ENCODE results near the gene PDE4B.

Gene PDE4B

DNA sequence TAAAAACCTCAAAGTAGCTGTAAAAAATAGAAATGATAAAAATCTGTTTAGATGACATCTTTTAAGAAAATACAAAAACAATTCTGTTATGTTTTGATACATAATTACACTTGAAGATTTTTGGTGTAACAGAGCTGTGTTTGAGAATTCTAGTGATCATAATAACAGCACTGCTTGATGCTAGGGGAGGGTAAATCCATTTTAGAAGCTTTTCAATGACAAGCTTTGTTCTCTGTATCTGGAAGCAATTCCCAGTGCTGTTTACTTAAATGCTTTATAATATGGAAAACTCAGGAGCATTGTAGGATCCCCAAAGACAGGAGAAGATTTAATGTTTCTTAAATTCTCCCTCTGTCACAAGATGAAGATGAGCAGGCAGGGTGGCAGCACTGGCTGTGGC, 359.3 kb downstream of the PDE4B start:
- Histone ChIP-seq H3K27ac (no peak overlapping the region), H3K4me3 (no peak overlapping the region)
- no peak for TF ChIP-seq CTCF (IDR thresholded peaks at IDR 0.05)
- DNase-seq (ENCODE audit: low spot score) = no peak

- H3K4me3 ChIP-seq = no peak overlapping the region
- no peak for TF ChIP-seq CTCF (IDR thresholded peaks at IDR 0.05)
- H3K27ac ChIP-seq = no peak overlapping the region
- DNase-seq (ENCODE audit: low spot score) = no peak
These were observed 361.7 kb downstream of the PDE4B start for GRCh38 chr1:66154394-66154793.

- TF ChIP-seq CTCF (IDR thresholded peaks at IDR 0.05) = no peak
- DNase-seq (ENCODE audit: low spot score) = no peak
- Histone ChIP-seq H3K4me3 (no peak overlapping the region), H3K27ac (no peak overlapping the region)
These were observed 363.4 kb downstream of the PDE4B start for GRCh38 chr1:66156144-66156543.

GRCh38 chr1:66159800-66160199, 367.1 kb downstream of the PDE4B start:
- TF ChIP-seq CTCF (IDR thresholded peaks at IDR 0.05) = no peak
- Histone ChIP-seq H3K4me3 (no peak overlapping the region), H3K27ac (no peak overlapping the region)
- DNase-seq (ENCODE audit: low spot score) = no peak

DNA sequence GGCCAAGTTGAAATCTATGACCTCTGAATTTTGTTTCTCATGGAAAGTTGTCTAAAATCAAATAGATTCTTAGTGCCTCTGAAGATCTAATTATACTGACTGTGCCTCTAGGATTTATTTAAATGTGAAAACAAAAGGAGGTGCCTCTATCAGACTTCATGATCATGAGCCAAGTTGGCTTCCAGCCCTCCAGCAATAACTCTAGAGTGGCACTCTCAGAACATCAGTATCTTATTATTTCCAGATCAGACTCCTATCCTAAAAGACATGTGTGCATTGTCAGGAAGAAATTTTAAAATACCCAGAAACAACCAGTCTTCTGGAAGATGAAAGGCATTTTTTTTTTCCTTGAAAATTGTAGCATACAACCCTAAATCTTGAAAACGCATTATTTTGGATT, 368.0 kb downstream of the PDE4B start:
- no peak for TF ChIP-seq CTCF (IDR thresholded peaks at IDR 0.05)

DNA sequence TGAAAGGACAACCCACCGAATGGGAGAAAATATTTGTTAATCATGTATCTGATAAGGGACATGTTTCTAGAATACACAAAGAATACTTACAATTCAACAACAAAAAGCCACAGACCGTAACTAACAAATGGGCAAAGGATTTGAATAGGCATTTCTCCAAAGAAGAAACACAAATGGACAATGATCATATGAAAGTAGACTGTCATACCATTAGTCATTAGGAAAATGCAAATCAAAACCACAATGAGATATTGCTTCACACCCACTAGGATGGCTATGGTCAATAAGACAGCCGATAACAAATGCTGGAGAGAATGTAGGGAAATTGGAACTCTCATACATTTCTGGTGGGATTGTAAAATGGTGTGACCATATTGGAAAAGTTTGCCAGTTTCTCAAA, 374.1 kb downstream of the PDE4B start:
- DNase-seq (ENCODE audit: low spot score) = no peak
- Histone ChIP-seq H3K27ac (no peak overlapping the region), H3K4me3 (no peak overlapping the region)
- no peak for TF ChIP-seq CTCF (IDR thresholded peaks at IDR 0.05)

More for the DNA sequence above, 368.0 kb downstream of the PDE4B start:
- no peak overlapping the region for H3K4me3 ChIP-seq
- DNase-seq (ENCODE audit: low spot score) = no peak
- no peak overlapping the region for H3K27ac ChIP-seq

DNA sequence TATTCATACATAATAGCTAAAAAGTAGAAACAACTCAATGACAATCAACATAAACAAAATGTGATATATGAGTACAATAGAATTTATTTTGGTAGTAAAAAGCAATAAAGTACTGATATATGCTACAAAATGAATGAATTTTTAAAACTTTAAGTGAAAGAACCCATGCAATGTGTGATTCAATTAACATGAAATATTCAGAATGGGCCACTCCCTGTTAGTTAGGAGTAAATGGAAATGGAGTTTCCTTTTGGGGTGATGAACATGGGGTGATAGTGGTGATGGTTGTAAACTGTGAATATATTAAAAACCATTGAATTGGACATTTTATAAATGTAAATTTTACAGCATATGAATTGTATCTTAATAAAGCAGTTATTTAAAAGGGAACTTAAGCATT, 374.6 kb downstream of the PDE4B start:
- no peak for DNase-seq (ENCODE audit: low spot score)
- Histone ChIP-seq H3K4me3 (no peak overlapping the region), H3K27ac (no peak overlapping the region)
- no peak for TF ChIP-seq CTCF (IDR thresholded peaks at IDR 0.05)

All from coronary artery (tissue), 2 donors.